KG1 (cell line): Measurements from ENCODE around the gene EML4.
"Not testable (repeated sequence)": the region's sequence is repeated elsewhere in the genome, so short reads cannot be mapped to it uniquely, and the experiment has no call there.

Experiments used
- DNase-seq: peaks from one replicate; lab custom pipeline; 2025; lab: John Stamatoyannopoulos, UW

Gene EML4

DNA sequence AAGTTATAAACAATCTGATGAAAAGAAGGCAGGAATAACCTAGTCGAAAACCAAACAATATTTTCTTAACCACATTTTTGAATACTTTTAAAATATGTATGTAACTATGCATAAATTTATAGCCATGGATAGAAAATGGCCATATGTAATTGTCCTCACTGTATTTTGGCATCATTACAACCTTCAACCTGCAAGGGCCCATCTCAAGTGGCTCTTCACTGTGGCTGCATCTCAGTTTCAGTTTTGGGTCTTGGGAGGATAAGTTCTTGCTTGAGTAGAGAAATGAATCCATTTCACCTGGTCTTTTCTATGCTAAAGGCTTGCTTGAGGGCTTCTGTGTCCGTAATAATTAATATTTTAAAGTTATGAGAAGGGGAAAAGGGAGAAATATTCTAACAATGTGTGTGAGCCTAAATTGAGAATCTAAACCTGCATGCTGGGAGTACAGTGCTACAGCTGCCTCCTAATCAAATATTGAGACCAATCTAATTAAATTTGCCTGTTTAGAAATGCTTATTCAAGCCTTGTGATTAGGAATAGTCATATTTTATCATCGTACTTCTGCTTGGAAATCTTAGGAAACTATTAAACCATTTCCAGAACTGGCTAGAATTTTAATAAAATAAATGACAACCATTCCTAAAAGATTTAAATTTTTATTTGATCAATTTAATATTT, 92.5 kb downstream of the EML4 start:
- no peak for DNase-seq

DNA sequence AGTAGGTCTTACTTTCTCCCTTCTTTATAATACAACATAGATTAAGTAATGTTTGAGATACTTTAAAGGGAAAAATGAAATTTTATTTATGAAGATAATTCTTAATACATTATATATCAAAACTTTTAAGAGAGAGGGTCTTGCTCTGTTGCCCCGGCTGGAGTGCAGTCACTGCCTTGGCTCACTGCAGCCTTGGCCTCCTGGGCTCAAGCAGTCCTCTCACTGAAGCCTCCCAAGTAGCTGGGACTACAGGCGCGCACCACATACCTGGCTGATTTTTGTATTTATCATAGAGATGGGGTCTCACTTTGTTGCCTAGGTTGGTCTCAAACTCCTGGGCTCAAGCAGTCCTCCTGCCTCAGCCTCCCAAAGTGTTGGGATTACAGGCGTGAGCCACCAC, 97.1 kb downstream of the EML4 start:
- no peak for DNase-seq

DNA sequence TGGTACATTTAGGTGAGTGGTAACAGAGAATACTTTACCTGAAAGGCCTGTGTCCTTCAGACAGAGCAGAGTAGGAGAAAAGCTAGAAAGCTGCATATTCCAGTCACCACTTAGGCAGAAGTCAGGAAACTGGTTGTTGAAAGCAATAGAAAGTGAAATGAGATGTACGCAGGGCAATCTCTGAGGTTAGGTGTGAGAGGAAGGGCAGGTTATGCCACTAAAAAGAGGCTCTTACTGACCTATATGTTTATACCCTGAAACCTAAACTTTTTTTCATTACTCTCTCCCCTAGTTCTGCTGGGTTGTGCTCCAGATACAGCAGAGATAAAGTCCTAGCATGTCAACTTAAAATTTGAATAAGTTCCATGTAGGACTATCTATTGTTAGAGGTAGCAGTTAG, 98.4 kb downstream of the EML4 start:
- DNase-seq: no peak

DNA sequence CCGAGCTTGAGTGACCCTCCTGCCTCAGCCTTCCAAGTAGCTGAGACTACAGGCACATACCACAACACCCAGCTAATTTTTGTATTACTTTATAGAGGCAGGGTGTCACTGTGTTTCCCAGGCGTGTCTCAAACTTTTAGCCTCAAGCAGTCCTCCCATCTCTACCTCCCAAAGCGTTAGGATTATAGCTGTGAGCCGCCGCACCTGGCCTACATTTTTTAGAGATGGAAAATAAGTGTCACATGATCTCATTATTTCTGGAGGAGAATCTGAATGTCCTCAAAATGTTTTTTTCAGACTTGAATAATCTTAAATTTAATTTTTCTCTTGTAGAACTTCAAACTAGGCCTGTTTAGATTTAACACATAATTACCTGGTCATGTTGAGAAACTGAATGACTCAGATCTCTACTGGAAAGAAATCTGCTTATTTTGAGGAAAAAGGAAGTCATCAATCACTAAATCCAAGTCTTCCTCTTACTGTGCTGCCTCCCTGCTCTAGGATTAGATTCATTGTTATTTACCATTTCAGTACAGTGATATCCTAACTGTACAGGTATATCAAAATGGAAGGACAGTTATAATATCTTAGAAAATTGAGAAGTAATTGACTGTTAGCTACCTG, 99.5 kb downstream of the EML4 start:
- DNase-seq: no peak

DNA sequence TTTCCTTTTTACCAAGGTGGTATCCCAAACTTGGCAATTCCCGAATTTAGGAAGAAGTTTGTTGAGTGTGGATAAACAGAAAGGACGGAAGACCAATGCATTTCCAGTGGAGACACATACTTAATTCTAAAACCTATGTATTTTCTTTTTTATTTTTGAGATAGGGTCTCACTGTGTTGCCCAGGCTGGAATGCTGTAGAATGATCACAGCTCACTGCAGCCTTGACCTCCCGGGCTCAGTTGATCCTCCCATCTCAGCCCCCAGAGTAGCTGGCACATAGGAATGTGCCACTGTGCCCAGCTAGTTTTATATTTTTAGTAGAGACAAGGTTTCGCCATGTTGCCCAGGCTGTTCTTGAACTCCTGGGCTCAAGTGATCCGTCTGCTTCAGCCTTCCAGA, 101.6 kb downstream of the EML4 start:
- DNase-seq: no peak

DNA sequence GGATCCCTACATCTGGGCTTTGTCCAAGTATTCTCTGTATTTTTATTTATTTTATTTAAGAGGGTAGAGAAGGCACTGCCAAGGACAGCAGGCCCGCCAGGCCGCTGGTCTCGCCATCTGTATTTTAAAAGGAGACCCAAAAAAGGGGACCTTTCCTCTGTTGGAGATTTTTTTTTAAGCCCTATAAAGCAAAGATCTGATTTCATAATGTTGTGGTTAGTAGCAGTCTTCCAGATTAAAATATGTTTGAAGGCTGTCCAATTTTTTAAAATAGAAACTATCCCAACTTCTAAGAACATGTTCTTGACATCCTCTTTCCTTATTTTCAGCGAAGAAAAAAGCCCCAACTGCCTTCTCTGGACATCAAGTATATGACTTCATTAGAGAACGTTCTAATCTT, 102.1 kb downstream of the EML4 start:
- not testable (repeated sequence) for DNase-seq

DNA sequence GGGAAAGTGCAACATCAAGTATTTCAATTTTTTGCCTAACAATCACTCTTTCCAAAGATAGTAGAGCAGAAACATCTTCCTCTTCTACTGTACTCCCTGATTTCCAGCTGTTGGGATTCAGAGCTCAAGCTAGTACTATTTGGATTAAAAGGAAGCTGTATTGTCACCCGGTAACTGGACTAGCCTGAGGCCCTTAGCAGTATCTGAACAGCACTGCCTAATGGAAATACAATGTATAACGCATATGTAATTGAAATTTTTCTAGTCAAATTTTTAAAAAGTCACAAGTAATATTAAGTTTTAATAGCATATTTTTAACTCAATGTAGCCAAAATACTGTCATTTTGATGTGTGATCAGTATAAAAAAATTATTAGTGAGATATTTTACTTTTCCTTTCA, 105.7 kb downstream of the EML4 start:
- no peak for DNase-seq

DNA sequence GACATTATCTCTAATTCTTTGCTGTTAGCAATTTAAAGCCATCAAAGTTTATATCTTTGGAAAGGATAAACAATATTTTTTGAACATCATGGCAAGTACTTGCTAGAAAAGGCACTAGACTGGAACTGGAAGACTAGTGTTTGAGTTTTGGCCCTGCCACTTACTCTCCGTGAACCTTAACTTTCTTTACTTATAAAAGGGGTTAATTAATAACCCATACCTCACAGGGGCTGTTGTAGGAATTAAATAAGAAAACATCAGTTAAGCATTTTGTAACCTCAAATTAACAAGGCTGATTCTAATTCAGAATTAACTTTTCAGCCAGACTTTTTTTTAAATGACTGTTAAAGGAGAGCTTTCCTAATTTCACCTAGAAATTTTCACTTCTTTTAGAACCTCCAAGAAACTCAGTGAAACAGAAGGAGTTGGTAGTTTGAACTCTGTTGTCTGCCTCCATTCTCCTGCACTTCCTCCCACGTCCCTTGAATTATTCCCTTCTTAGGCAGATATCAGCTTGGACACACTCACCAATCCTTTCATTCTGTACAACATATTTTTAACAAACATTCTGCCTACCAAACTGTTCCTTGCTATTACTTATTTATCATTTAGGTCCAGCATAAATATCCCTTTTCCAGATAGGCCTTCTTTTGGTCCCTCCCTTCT, 112.4 kb downstream of the EML4 start:
- DNase-seq: no peak

DNA sequence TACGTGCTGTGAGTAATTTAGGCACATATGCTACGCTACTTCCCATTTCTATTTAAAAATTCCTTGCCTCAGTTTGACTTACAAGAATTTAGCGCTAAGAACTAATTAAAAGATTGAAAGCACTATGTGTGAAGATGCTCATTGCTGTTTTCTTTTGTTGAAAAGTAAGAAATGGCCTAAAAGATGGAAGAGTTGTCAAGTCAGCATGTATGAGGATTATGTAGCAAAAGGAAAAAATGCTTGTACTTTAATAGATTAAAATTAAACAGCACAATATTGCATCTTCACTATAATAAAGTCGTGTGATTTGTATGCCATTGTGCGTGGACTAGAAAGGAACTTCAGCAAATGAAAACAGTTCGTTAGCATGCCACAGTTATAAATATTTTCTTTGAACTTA, 114.9 kb downstream of the EML4 start:
- no peak for DNase-seq

DNA sequence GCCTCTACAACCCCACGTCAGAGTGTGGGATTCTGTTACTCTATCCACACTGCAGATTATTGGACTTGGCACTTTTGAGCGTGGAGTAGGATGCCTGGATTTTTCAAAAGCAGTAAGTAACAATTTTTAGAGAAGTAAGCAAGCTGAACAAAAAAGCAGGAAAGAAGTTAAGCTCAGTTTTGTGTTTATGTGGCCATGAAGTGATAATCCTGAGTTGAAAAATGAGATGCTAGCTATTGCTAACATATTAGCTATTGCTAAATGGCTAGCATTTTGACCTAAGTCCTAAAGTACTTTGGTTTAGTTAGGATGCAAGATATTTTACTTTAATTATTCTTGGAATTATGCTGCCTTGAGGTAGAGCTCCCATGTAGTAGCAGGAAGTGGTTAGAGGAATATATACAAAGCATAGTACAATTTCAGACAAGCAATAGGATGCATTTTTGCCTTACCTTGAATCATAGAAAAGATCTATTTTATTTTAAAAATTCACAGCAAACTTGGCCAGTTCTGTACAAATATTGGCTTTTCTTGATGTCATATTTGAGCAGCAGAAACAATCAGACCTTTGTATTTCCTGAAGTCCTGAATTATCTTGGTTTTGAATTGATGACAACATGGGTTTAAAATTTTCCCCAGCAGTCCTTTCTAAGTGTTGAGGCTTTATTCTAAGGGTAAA, 117.3 kb downstream of the EML4 start:
- DNase-seq: no peak

DNA sequence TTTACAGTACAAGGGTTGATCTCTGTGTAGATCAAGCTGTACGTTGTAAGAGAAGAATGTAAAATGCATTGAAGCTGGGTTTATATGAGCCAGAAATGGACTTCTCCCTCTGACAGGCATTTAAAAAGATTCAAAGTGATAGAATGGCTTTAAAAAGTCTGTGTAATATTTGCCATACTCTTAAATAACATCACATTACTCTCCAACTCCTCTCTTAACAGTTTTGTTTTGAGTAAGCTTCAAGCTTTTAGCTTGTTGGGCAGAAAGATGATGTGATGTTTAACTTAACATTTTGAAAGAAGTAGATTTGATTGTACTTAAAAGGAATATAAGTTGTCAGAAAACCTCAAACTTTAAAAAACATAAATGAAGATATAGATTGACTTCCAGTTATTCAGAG, 119.7 kb downstream of the EML4 start:
- DNase-seq: no peak

DNA sequence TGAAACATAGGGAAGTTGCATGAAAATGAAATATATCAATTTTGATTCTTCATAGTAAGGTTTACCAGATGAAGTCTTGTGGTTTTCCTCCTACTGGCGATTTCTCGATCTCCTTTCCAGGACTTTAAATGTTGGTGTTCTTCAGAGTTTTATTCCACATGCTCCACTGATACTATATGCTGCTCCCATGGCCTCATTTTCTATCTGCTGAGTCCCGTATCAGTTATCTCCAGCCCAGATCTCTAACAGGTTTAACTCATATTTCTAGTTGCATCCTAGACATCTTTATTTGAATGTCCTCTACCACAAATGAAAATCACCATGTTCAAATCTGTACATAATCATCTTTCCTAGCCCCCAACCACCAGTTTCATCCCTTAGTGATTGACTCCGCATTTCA, 120.1 kb downstream of the EML4 start:
- no peak for DNase-seq

DNA sequence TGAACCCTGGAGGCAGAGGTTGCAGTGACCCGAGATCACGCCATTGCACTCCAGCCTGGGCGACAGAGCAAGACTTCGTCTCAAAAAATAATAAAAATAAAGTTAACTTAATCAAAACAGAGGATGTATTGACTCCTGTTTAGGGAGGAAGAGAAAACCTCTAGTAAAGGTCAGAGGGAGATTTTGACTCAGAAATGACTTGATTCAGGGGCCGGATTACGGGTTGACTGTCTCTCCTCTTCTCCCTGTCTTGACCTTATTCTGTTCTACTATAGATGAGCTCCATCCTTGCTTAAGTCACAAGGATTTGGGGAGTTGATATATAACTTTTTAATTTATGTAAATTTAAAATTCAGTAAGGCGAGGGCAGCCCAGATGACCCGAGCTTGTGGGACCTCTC, 120.9 kb downstream of the EML4 start:
- no peak for DNase-seq

DNA sequence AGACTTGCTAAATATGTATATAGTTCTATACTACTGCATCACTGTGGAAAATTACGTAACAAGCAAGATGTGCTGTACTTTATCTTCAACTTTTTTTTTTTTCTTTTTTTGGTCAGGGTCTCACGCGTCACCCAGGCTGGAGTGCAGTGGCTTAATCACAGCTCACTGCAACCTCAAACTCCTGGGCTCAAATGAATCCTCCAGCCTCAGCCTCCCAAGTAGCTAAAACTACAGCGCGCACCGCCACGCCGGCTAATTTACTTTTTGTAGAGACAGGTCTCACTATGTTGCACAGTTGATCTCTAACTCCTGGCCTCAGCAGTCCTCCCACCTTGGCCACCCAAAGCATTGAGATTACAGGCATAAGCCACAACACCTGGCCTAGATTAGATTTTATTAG, 123.9 kb downstream of the EML4 start:
- DNase-seq: no peak

DNA sequence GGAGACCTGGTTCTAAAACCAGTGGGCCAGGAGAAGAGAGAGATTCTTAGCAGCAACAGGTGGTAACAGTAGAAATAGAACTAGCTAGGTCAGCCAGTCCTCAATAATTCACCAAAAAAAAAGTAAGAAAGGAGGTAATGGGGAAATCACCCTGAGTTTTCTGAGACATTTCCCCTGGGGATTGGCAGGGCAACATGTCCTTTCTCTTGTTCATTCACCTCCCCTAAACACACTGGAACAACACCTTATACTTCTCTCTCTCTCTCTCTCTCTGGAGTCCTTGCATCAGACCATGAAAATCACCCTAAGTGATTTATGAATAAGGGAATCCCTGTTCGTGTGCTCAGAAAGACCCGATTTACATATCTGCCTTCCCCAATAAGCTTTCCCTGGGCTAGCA, 127.1 kb downstream of the EML4 start:
- no peak for DNase-seq

DNA sequence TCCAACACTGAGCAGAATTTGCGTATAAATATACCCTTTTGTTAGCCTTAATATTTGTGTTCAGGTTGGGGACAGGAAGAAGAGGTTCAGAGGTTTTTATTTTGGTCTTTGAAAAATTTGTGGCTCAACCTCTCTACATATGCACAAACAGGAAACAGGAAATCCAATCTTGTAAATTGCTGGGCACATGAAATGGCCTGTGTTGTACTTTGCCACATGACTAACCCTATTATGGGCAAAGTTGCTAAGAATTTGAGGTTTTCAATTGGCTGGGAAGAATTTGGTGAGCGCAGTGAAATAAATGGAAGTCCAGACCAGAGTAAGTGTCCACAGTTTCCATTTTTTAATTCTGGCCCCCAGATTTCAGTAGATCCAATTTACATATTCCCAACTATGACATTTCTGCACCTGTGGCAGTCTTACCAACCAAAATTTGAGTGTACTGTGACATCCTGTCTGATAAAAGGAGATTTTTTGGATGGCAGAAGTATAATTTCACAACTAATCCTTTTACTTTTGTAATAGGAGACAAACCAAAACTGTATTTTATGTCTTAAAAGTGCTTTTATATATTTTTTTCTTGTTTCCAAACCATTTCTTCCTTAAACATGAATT, 128.3 kb downstream of the EML4 start:
- DNase-seq: no peak

DNA sequence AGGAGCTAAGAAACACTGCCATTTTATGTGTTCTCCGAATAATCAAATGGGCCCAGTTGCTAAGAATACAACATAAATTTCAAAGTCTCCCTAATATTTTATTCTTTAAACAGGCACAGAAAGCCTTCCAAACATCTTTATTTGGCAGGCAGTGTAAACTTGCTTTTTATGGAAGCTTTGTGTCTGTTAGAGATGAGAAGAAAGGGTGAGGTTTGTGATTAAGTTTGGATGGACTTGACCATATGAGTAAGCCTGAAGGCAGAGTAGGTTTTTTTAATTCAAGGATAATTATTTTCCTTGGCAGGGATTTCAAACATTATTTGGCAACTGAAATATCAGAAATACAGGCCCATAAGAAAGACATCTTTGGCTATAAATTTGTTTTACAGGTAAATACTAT, 129.0 kb downstream of the EML4 start:
- no peak for DNase-seq

DNA sequence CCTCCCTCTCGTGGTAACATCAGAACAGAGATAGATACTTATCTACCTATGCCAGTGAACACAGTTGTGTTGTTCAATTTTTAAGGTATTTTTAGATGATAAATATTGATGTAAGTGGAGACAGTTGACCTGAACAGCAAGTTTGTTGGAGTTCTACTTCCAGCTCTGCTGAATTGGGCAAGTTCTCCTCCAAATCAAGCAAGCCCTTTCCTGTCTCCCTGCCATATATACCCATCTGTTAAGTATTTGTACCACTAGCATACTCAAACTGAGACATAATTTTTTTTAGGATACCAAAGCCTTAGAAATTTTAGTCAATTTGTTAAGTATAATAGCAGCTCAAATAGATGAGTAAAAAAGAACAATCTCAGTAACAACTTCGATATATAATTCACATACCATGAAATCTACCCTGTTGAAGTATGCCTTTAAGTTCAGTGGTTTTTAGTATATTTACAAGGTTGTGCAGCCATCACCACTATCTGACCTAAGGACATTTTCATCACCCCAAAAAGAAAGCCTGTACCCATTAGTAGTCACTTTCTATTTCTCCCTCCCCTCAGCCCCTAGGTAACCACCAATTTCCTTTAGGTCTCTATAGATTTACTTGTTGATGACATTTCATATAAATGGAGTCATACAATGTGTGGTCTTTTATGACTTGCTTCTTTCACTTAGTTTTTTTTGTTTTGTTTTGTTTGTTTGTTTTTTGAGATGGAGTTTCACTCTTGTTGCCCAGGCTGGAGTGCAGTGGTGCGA, 130.0 kb downstream of the EML4 start:
- DNase-seq: no peak

DNA sequence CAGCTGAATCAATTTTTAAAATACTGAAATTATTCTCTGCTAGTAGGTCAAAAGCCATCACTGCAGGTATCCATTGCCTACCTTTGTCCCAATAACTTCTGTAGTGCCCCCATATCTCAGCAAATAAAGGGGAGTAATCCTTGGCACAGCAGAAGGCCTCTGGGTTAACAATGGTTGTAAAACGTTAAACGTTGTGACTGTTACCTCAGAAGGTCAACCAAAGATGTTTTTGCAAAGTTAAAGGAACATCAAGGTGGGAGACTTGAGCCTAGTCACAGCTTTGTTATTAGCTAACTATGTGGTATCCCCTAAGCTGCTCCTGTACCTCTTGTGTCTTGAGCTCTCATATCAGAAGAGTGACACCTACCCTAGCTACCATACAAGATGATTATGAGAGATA, 131.4 kb downstream of the EML4 start:
- DNase-seq: no peak

DNA sequence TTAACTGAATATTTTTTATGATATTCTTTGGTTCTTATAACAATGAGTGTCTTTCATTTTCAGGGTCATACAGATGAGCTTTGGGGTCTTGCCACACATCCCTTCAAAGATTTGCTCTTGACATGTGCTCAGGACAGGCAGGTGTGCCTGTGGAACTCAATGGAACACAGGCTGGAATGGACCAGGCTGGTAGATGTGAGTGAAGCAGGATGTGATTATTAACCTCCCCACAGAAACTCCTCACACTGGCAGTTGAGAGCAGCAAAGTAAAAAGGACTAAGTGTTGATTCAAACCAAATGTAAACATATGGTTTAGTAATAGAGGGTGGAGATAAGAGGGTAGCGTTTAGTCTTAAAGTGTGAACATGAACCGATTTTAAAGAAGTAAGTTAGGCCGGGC, 134.1 kb downstream of the EML4 start:
- DNase-seq: no peak

DNA sequence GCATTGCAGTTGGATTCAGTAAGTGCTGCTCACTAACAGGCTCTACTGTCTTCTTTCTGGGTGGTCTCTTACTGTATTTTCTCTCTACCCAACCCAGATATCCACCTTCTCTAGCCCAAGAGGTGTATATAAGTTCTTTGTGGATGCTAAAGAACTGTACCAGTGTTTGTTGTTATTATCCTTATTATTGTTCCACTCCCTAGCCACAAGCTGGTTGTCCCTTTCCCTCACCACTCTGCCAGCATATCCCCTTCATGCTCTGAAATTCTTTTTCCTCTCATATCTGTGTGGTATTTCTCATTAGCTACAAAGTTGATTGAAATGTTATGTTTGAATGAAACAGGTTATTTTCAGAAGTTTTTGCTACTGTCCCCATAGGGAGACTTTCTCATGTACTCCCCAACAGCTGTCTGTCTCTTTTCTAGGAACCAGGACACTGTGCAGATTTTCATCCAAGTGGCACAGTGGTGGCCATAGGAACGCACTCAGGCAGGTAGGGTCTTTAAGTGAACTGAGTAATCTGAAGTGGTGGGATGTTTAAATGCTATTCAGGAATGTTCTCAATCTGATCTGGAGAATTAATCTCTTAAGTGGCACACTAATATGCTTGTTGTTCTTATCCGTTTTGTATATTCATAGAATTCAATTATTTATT, 135.0 kb downstream of the EML4 start:
- DNase-seq: no peak
